Daoy (cell line): ENCODE results near the gene CNTN1. TPM values are rescaled to one million over a fixed set of nuclear protein-coding genes. Genes with fewer than 3 reads are reported as not detected.
A peak's percentile ranks its signal among the peaks of the same experiment; 100 is the strongest.

Experiments used
- DNase-seq: peaks from one replicate; pipeline ENCODE4 v3.0.0-alpha.2; 2015; ENCODE audit warnings: low read depth
- total RNA-seq: library from RNA; depleted of rRNA; stranded (reverse); fragments of >200 nt; shearing (Covaris generic); gene quantifications from 2 replicates; pipeline ENCODE4 v1.2.3, GENCODE V29; 2014; rRNA removed

CNTN1 gene
- 0.06 TPM in 2 replicates for total RNA-seq

- DNase-seq, result peak; percentile 1
Measured at GRCh38 chr12:40691913-40692764, at the start of gene CNTN1. Gene CNTN1 (plus strand): TSS chr12:40692439.

- no peak for DNase-seq
Measured at GRCh38 chr12:40643506-40643905, 48.7 kb upstream of the CNTN1 start.

- DNase-seq, result no peak
Measured at GRCh38 chr12:40643976-40644375, 48.3 kb upstream of the CNTN1 start.

- DNase-seq, result no peak
Measured at GRCh38 chr12:40644708-40645107, 47.5 kb upstream of the CNTN1 start.

GRCh38 chr12:40645361-40645760 is 46.9 kb upstream of the CNTN1 start:
- no peak for DNase-seq

- DNase-seq, result no peak
Measured at GRCh38 chr12:40646456-40646855, 45.8 kb upstream of the CNTN1 start.

- no peak for DNase-seq
Measured at GRCh38 chr12:40646911-40647310, 45.3 kb upstream of the CNTN1 start.

- DNase-seq, result no peak
Measured at GRCh38 chr12:40647651-40648050, 44.6 kb upstream of the CNTN1 start.

- no peak for DNase-seq
Measured at GRCh38 chr12:40648519-40648918, 43.7 kb upstream of the CNTN1 start.

GRCh38 chr12:40650038-40650704 is 42.1 kb upstream of the CNTN1 start:
- DNase-seq, result no peak

GRCh38 chr12:40655451-40655850 is 36.8 kb upstream of the CNTN1 start:
- DNase-seq, result no peak

- DNase-seq, result no peak
Measured at GRCh38 chr12:40662366-40662765, 29.9 kb upstream of the CNTN1 start.

- no peak for DNase-seq
Measured at GRCh38 chr12:40663781-40664180, 28.5 kb upstream of the CNTN1 start.

GRCh38 chr12:40668099-40668529 is 24.1 kb upstream of the CNTN1 start:
- no peak for DNase-seq

GRCh38 chr12:40672741-40673271 is 19.4 kb upstream of the CNTN1 start:
- no peak for DNase-seq

GRCh38 chr12:40681148-40681547 is 11.1 kb upstream of the CNTN1 start:
- no peak for DNase-seq

- no peak for DNase-seq
Measured at GRCh38 chr12:40684986-40685385, 7.3 kb upstream of the CNTN1 start.

- no peak for DNase-seq
Measured at GRCh38 chr12:40688085-40688725, 4.0 kb upstream of the CNTN1 start.

- no peak for DNase-seq
Measured at GRCh38 chr12:40689576-40689975, 2.7 kb upstream of the CNTN1 start.

- DNase-seq, result no peak
Measured at GRCh38 chr12:40692765-40693206, 547 bp downstream of the CNTN1 start.

- peak; percentile 0 for DNase-seq
Measured at GRCh38 chr12:40693207-40693821, 1.1 kb downstream of the CNTN1 start.
